Umbilical cord (tissue), 2 donors: Measurements from ENCODE around the gene ZNF77. TPM values are rescaled to one million over a fixed set of nuclear protein-coding genes. Genes with fewer than 3 reads are reported as not detected.
A peak's percentile ranks its signal among the peaks of the same experiment; 100 is the strongest.
"Not testable (repeated sequence)": the region's sequence is repeated elsewhere in the genome, so short reads cannot be mapped to it uniquely, and the experiment has no call there.

Experiments used
- DNase-seq: peaks from one replicate; pipeline ENCODE4 v3.0.0-alpha.2; 2015; ENCODE audit warnings: low spot score
- total RNA-seq: library from RNA; depleted of rRNA; stranded (reverse); fragments of >200 nt; gene quantifications from one replicate; pipeline ENCODE4 v1.2.3, GENCODE V29; 2014; ENCODE audit warnings: low replicate concordance; ENCODE audit not compliant: insufficient read depth

The ZNF77 gene
- total RNA-seq, 1 donor from 2014 or later: 3.4 TPM

- DNase-seq: peak; percentile 53
These were observed 25.5 kb upstream of the ZNF77 start for GRCh38 chr19:2970201-2970835.

GRCh38 chr19:2969104-2969504 is 24.3 kb upstream of the ZNF77 start:
- DNase-seq: peak; percentile 78

GRCh38 chr19:2967972-2968371 is 23.2 kb upstream of the ZNF77 start:
- no peak for DNase-seq

DNA sequence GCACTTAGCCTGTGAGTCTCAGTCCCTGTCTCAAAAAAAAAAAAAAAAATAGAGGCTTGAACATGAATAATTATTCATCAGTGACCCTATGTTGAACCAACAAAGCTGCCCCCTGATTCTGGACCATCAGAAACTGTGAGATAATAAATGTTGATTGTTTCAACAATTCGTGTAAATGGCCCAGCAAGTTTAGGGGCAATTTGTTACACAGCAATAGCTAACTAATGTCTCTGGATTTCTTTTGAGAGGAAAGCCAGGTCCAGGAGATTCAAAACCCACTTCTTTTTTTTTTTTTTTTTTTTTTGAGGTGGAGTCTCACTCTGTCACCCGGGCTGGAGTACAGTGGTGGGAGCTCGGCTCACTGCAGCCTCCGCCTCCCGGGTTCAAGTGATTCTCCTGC is 20.1 kb upstream of the ZNF77 start:
- DNase-seq: no peak

- not testable (repeated sequence) for DNase-seq
These were observed 18.9 kb upstream of the ZNF77 start for GRCh38 chr19:2963631-2964030.

DNA sequence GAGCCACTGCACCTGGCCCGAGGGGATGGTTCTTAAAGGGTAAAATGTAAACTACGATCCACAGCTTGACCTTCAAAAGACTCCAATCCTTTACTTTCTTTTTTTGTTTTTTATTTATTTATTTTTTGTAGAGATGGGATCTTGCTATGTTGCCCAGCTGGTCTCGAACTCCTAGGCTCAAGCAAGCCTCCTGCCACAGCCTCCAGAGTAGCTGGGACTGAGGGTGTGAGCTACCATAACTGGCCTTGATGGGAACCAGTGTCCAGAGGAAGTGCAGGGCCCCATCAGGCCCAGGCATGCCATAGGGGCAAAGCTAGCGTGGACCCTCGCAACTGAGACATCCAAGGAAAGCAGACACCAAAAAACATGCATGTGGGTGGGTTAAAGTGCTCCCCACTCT is 18.4 kb upstream of the ZNF77 start:
- DNase-seq: no peak

DNA sequence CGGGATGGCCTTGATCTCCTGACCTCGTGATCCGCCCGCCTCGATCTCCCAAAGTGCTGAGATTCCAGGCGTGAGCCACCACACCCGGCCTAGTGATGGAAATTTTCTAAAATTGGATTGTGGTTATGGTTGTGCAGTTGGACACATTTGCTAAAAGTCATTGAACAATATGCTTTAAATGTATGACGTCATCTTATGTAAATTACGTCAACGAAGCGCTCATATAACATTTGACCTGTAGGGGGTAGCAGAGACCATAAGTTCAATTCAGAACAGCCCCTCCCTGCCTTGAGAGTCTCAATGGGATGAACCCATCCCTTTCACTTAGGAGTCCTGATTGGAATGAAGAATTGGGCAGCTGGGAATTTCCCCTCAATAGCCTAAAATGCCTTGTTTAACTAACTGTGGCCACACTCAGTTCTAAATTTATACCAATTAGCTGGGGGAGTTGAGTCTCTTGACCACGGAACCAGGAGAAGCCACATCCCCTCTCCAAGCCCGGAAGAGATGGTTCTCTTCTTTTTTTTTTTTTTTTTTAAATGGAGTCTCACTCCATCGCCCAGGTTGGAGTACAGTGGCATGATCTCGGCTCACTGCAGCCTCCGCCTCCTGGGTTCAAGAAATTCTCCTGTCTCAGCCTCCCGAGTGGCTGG is 17.4 kb upstream of the ZNF77 start:
- DNase-seq: peak; percentile 59

DNA sequence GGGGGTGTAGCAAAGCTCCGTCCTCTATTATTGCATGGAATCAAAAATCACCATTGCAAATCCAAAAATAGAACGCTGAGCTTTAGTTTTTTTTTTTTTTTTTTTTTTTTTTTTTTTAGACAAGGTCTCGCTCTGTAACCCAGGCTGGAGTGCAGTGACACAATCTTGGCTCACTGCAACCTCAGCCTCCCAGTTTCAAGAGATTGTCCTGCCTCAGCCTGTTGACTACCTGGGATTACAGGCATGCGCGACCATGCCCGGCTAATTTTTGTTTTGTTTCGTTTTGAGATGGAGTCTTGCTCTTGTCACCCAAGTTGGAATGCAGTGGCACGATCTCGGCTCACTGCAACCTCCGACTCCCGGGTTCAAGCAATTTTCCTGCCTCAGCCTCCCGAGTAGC is 15.3 kb upstream of the ZNF77 start:
- DNase-seq: no peak

DNA sequence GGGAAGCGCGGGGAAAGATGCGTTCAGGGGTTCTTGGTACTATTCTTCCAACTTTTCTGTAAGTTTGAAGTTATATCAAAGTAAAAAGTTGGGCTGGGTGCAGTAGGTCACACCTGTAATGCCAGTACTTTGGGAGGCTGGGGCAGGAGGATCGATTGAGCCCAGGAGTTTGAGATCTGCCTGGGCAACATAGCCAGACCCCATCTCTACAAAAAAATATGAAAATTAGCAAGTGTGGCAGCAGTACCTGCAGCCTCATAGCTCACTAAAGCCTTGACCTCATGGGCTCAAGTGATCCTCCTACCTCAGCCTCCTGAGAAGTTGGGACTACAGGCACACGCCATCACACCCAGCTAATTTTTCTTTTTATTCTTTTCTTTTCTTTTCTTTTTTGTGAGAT is 12.4 kb upstream of the ZNF77 start:
- DNase-seq: no peak

GRCh38 chr19:2952953-2953481 is 8.2 kb upstream of the ZNF77 start:
- DNase-seq: peak; percentile 63

- DNase-seq: peak; percentile 100
These were observed 5.7 kb upstream of the ZNF77 start for GRCh38 chr19:2950286-2951124.

- peak; percentile 69 for DNase-seq
These were observed 5.1 kb upstream of the ZNF77 start for GRCh38 chr19:2949939-2950285.

GRCh38 chr19:2945575-2946184 is 909 bp upstream of the ZNF77 start:
- no peak for DNase-seq

DNA sequence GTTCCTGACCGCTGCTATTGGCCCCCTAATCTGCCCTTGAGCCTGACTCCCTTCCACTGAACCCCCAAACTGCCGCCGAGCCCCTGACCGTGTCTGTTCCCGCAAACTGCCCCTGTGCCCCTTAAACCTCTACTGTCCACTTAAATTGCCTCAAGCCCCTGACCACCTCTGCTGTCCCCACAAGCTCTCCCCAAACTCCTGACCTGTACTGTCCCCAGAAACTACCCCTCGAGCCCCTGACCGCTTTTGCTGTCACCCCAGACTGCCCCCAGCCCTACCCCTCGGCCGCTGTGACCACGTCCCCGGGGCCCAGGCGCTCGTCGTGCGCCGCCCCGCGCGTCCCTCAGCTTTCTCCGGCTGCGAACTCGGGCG is 382 bp downstream of the ZNF77 start:
- no peak for DNase-seq

DNA sequence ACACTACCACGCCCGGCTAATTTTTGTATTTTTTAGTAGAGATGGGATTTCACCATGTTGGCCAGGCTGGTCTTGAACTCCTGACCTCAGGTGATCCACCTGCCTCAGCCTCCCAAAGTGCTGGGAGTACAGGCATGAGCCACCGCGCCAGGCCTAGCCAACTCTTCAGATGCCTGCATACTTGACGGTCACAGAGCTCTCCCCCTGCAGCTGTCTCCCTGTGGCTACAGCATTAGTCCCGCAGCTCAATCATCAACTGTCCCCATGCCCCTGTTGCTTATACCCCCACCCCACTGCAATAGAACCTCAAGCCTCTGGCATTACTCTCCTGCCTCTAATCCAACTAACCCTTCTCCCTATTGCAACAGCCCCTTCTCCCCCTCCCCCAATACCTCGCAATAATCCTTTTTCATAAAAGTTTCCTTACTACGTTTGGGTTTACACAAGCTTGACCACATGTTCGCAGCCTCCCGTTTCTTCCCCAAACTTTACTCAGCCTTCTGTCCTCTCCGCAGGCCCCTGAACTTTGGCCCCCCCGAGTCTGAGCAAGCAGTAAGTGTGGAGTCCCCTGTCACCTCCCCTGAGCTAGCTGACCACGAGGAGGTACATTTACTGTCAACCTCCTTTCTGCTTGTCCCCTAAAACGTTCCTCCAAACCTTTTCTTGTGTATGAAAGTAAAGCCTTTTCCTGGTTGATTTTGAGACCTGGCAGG is 1.7 kb downstream of the ZNF77 start:
- no peak for DNase-seq

DNA sequence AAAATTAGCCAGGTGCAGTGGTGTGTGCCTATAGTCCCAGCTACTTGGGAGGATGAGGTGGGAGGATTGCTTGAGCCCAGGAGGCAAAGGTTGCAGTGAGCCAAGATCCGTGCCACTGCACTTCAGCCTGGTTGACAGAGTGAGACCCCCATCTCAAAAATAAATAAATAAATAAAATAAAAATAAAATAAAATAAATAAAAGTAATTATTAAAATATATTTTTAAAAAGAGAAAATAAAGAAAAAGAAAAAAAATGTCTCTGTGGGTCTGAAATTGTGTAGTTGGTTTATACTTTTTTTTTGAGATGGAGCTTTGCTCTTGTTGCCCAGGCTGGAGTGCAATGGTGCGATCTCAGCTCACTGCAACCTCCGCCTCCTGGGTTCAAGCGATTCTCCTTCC is 8.9 kb downstream of the ZNF77 start:
- DNase-seq: not testable (repeated sequence)

- no peak for DNase-seq
These were observed 11.3 kb downstream of the ZNF77 start for GRCh38 chr19:2933490-2933910.

DNA sequence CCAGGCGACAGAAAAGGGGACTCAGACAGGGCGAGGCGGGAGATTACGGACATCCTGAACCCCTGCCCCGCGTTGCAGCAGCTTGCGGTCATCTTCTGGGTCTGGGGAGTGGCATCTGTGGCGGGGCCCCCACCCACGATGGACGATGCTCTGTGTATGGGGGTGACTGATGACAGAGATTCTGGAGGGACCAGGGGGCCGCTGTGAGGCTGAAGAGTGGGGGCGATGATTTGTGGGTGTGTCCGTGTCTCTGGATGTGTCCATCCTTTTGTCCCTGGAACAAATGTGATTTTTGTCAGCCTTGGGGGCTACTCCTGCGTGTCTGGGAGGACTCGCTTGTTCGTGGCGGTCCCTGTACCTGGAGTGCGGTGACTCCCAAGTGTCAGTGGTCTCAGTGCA is 17.7 kb downstream of the ZNF77 start:
- no peak for DNase-seq

DNA sequence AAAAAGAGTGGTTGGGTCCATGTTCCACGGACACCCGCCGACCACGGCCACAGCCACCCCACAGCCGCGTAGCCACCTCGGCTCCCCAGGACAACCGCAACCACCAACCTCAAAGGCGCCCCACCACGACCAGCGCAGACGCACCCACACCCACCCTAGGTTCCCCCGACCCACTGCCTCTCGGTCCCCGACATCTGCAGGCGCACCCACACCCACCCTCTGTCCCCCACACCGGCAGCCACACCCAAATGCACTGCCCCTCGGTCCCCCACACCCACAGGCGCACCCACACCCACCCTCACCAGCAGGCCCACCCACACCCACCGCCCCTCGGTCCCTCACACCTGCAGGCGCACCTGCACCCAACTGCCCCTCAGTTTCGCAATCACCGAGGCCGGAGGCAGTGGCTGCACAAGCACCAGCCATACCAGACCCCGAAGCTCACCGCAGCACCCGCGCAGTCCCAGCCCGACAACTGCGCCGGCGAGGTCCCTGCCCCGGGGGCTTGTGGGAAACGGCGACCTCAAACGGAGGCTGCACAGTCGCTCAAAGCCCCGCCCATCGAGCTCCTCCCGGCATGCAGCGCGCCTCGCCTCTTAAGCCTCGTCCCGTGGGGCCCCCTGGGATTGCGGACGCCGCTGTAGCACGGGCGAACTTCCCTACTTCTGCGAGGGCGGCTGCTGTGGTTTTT is 18.3 kb downstream of the ZNF77 start:
- no peak for DNase-seq

DNA sequence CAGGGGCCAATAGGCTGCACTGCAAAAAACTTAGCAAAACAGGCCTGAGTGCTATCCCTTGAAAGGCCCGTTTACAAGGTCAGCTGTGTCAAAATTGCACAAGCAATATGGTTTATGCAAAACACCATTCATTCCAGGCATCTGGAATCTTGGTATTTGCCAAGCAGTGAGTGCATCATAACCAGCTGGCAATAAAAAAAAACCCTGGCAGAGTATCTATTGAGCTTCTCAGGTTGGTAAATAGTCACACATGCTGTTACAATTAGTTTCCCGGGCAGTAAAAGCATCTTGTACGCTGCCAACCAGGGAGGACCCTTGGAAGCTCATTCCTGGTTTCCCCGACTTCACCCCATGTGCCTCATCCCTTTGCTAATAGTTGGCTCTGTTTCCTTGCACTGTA is 21.3 kb downstream of the ZNF77 start:
- DNase-seq: no peak

GRCh38 chr19:2922987-2923386 is 21.8 kb downstream of the ZNF77 start:
- peak; percentile 13 for DNase-seq
